SK-N-MC (cell line): ENCODE measurements around the gene NALCN.

Source experiments
- DNase-seq: peaks from one replicate; pipeline ENCODE4 v3.0.0-alpha.2; 2011; ENCODE audit warnings: low read depth, low spot score
- H3K27ac ChIP-seq: fragments of 200-600 bp; sonication (generic); 2 replicates; pipeline ENCODE4 v1.5.1; 2016; ENCODE audit warnings: mixed run types
- H3K36me3 ChIP-seq: fragments of 200-600 bp; sonication (generic); 2 replicates; pipeline ENCODE4 v1.6.1; 2017; ENCODE audit warnings: antibody characterized with exemption, low read length, mixed read lengths; ENCODE audit not compliant: insufficient read depth
- H3K4me3 ChIP-seq: fragments of 200-600 bp; sonication (generic); 2 replicates; pipeline ENCODE4 v1.5.1; 2016
- H3K9ac ChIP-seq: fragments of 200-600 bp; sonication (generic); 2 replicates; pipeline ENCODE4 v1.8.0; 2017; ENCODE audit warnings: mixed run types, mixed read lengths; ENCODE audit not compliant: insufficient read length
- H3K9me3 ChIP-seq: fragments of 200-600 bp; sonication (generic); 2 replicates; pipeline ENCODE4 v1.6.1; 2017; ENCODE audit warnings: low read depth, mild to moderate bottlenecking, antibody characterized with exemption, low read length, moderate library complexity, mixed read lengths
- EZH2 ChIP-seq: fragments of 200-600 bp; sonication (generic); IDR thresholded peaks from one replicate; pipeline ENCODE4 v1.6.1; 2017; ENCODE audit warnings: antibody characterized with exemption
- FOXP2 ChIP-seq: optimal IDR thresholded peaks from 2 replicates; pipeline ENCODE3; 2011; ENCODE audit warnings: mild to moderate bottlenecking, moderate library complexity; ENCODE audit not compliant: insufficient read depth; ENCODE audit errors: extremely low read length, control extremely low read depth
- POLR2AphosphoS5 ChIP-seq: IDR thresholded peaks from 2 replicates; pipeline ENCODE4 v1.6.1; 2012; ENCODE audit warnings: mild to moderate bottlenecking, low read depth, low read length, borderline replicate concordance

Gene NALCN

GRCh38 chr13:101264931-101265330, 151.4 kb downstream of the NALCN start:
- TF ChIP-seq EZH2 (no peak), POLR2AphosphoS5 (no peak), FOXP2 (no peak)
- Histone ChIP-seq H3K9ac (no peak overlapping the region), H3K4me3 (no peak overlapping the region), H3K9me3 (no peaks in the 10 kb centered on the region), H3K36me3 (no peaks in the 10 kb centered on the region), H3K27ac (no peak overlapping the region)
- no peak for DNase-seq

GRCh38 chr13:101262306-101262705, 154.0 kb downstream of the NALCN start:
- H3K9me3 ChIP-seq, result no peaks in the 10 kb centered on the region
- H3K9ac ChIP-seq, result no peak overlapping the region
- no peak for DNase-seq
- H3K4me3 ChIP-seq, result no peak overlapping the region
- H3K36me3 ChIP-seq, result no peaks in the 10 kb centered on the region
- H3K27ac ChIP-seq, result no peak overlapping the region
- TF ChIP-seq FOXP2, result no peak
- TF ChIP-seq POLR2AphosphoS5, result no peak
- no peak for TF ChIP-seq EZH2

GRCh38 chr13:101258509-101258908, 157.8 kb downstream of the NALCN start:
- Histone ChIP-seq H3K36me3 (no peaks in the 10 kb centered on the region), H3K9me3 (no peaks in the 10 kb centered on the region), H3K27ac (no peak overlapping the region), H3K4me3 (no peak overlapping the region), H3K9ac (no peak overlapping the region)
- TF ChIP-seq FOXP2, result no peak
- TF ChIP-seq POLR2AphosphoS5, result no peak
- TF ChIP-seq EZH2, result no peak
- no peak for DNase-seq

DNA sequence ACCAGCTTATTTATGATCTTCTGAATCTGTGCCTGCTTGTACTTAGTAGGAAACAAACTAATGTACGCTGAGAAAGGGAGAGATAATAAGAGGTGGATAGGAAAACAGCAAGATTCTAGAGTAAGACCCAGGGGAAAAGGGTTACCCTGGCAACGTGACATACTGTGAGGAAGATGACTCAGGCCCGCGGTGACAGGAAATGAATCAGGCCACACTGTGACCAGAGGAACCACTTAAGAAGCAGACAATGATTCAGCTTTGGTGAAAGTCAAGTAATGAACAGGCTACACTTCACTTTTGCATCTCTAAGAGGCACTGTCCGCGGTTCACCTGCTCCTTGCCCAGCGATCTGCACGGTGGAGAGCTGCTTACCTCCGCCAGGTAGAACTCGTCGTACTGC, 158.2 kb downstream of the NALCN start:
- no peak for TF ChIP-seq POLR2AphosphoS5
- no peak overlapping the region for H3K4me3 ChIP-seq
- no peaks in the 10 kb centered on the region for H3K9me3 ChIP-seq
- no peaks in the 10 kb centered on the region for H3K36me3 ChIP-seq
- DNase-seq, result no peak
- H3K9ac ChIP-seq, result no peak overlapping the region
- no peak overlapping the region for H3K27ac ChIP-seq

DNA sequence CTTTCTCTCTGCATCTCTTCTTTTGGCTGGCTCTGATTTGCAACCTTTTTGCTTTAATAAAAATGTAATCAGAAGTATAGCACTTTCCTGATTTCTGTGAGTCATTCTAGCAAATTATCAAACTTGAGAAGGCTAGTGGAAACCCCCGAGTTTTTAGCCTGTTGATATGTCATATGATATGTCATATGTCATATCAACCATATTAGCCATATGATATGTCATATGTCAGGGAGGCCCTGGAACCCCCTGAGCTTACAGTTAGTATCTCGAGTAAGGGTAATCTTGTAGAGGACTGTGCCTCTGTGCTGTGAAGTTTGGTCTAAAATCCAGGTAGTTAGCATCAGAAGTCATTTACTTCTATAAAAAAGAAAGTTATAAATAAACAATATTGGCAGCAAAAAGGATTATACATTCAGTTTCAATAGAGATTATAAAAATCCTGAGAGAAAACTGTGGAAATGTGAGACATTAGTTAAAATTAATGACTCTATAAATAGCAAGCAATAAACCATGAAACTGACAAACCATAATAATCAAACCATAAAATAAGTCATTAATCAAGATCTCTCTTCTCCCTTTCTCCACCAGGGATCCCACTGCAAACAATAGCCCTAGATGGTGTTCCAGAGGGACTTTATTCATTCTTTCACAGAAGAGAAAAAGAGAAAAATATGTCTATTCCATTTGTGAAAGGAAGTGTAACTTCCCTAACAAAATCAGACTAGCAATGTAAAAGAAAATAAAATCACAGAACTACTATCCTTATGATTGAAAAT, 167.4 kb downstream of the NALCN start:
- Histone ChIP-seq H3K27ac (no peak overlapping the region), H3K4me3 (no peak overlapping the region), H3K36me3 (no peaks in the 10 kb centered on the region), H3K9me3 (no peaks in the 10 kb centered on the region), H3K9ac (no peak overlapping the region)
- DNase-seq, result no peak
- TF ChIP-seq FOXP2 (no peak), POLR2AphosphoS5 (no peak), EZH2 (no peak)

DNA sequence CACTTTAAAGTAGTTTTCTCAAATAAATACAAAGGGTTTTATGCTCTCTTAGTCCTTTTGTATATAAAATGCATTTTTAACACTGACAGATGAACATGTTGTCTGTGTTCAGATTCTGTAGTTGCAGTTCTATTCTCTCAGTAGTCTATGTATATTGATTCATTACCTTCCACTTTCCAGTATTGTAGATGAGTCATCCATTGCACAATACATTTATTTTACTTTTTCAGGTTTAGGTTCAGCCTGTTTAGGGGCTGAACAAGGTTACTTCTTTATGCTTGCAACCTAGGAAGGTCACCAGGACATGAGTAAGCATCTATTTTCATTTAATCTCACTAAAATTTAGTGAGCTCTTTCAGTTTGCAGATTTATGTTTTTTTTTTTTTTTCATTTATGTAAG, 173.6 kb downstream of the NALCN start:
- Histone ChIP-seq H3K36me3 (no peaks in the 10 kb centered on the region), H3K27ac (no peak overlapping the region), H3K4me3 (no peak overlapping the region), H3K9me3 (no peaks in the 10 kb centered on the region), H3K9ac (no peak overlapping the region)
- DNase-seq, result no peak
- TF ChIP-seq FOXP2 (no peak), EZH2 (no peak)

GRCh38 chr13:101238555-101238954, 177.8 kb downstream of the NALCN start:
- TF ChIP-seq EZH2 (no peak), FOXP2 (no peak), POLR2AphosphoS5 (no peak)
- H3K27ac ChIP-seq, result no peak overlapping the region
- no peaks in the 10 kb centered on the region for H3K9me3 ChIP-seq
- no peaks in the 10 kb centered on the region for H3K36me3 ChIP-seq
- no peak overlapping the region for H3K9ac ChIP-seq
- DNase-seq, result no peak
- H3K4me3 ChIP-seq, result no peak overlapping the region

- Histone ChIP-seq H3K36me3 (no peaks in the 10 kb centered on the region), H3K4me3 (no peak overlapping the region), H3K9ac (no peak overlapping the region), H3K27ac (no peak overlapping the region), H3K9me3 (no peaks in the 10 kb centered on the region)
- no peak for TF ChIP-seq POLR2AphosphoS5
- TF ChIP-seq EZH2, result no peak
- TF ChIP-seq FOXP2, result no peak
- DNase-seq, result no peak
Observed at GRCh38 chr13:101231751-101232428, 184.4 kb downstream of the NALCN start.
